OCI-LY7 (cell line): ENCODE measurements around the gene ANKS1B.

Experiments
- EZH2phosphoT487 ChIP-seq: fragments of 200-600 bp; sonication (generic); IDR thresholded peaks from 2 replicates; pipeline ENCODE4 v1.6.1; 2018; ENCODE audit warnings: low read depth, borderline replicate concordance, mild to moderate bottlenecking, mixed run types, antibody characterized with exemption, low read length, moderate library complexity, mixed read lengths
- TF ChIP-seq, protein P1 (sequence below): fragments of 200-600 bp; sonication (generic); conservative IDR thresholded peaks from 2 replicates; pipeline ENCODE4 v1.5.1; 2014; ENCODE audit warnings: mild to moderate bottlenecking, antibody characterized with exemption, low read length, moderate library complexity, mixed read lengths

DNA sequence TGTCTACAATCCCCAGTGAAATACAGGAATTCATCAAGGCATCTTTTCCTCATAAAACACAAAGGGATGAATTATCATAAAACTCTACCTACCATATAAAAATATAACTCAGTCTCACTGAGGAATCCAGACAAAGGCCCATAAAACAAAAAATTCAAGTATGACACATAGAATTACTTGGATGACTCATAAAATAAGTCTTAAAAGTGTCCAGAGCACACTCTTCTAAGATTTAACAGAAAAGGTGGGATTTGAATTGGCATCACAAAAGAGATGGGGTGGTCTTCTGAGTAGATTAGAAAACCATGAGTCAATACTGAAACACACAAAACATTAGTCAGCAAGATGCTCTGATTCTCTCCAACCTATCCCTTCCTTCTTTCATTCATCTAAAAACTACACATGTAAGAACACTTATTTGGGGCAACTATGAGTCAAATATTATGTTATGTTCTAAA, 539.8 kb downstream of the ANKS1B start:
- TF ChIP-seq, protein P1, sequence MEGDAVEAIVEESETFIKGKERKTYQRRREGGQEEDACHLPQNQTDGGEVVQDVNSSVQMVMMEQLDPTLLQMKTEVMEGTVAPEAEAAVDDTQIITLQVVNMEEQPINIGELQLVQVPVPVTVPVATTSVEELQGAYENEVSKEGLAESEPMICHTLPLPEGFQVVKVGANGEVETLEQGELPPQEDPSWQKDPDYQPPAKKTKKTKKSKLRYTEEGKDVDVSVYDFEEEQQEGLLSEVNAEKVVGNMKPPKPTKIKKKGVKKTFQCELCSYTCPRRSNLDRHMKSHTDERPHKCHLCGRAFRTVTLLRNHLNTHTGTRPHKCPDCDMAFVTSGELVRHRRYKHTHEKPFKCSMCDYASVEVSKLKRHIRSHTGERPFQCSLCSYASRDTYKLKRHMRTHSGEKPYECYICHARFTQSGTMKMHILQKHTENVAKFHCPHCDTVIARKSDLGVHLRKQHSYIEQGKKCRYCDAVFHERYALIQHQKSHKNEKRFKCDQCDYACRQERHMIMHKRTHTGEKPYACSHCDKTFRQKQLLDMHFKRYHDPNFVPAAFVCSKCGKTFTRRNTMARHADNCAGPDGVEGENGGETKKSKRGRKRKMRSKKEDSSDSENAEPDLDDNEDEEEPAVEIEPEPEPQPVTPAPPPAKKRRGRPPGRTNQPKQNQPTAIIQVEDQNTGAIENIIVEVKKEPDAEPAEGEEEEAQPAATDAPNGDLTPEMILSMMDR, result no peak
- no peak for TF ChIP-seq EZH2phosphoT487
